ENCODE results near the gene GADD45GIP1.

GADD45GIP1 gene

DNA sequence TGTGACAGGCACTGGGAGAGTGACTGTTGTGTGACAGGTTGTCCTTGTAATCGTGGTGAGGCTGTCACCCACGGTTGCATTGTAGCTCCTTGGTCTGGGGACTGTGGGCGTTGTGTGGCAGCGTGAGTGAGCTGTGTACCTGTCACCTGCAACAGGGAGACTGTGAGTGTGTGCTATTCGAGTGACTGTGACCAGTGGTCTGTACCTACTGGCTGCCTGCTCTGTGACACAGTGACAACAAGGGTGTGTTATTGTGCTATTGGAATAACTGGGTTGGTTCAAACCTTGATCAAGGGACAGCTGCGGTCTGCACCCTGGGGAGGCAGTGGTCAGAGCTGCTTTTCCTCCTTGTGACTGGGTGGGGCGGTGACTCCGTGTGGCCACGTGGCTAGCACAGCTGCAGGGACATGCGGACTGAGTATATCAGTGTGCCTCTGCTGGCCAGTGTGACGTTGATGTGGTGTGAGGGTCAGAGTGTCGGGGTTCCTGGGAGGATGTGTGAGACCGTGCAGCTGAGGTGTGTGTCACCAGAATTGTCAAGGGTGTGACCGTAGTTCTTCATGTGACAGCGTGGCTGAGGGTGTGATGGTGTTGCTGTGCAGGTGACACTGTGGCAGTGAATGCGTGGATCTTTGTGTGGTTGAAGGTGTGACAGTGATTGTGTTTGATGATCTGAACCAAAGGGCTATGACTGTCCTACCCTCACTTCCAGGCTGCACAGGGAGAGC, 28.2 kb upstream of the GADD45GIP1 start:
- H3K27me3 Mint-ChIP-seq (ENCODE audit: low read depth): peaks cover 33% of the 10 kb centered on the region
- TF ChIP-seq, protein P1, sequence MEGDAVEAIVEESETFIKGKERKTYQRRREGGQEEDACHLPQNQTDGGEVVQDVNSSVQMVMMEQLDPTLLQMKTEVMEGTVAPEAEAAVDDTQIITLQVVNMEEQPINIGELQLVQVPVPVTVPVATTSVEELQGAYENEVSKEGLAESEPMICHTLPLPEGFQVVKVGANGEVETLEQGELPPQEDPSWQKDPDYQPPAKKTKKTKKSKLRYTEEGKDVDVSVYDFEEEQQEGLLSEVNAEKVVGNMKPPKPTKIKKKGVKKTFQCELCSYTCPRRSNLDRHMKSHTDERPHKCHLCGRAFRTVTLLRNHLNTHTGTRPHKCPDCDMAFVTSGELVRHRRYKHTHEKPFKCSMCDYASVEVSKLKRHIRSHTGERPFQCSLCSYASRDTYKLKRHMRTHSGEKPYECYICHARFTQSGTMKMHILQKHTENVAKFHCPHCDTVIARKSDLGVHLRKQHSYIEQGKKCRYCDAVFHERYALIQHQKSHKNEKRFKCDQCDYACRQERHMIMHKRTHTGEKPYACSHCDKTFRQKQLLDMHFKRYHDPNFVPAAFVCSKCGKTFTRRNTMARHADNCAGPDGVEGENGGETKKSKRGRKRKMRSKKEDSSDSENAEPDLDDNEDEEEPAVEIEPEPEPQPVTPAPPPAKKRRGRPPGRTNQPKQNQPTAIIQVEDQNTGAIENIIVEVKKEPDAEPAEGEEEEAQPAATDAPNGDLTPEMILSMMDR (IDR thresholded peaks at IDR 0.05; ENCODE audit: unreplicated experiment in 3 of 3): no peak
- H3K4me1 Mint-ChIP-seq: peaks cover 16% of the 10 kb centered on the region
- peak overlapping the region in 2 of 3 experiments; percentile 4 to 17 for H3K4me3 Mint-ChIP-seq
- no peaks in the 10 kb centered on the region for H3K36me3 Mint-ChIP-seq (ENCODE audit: low read depth)
- H3K27ac Mint-ChIP-seq: peak overlapping the region in 2 of 3 experiments; percentile 11 to 27
- no peaks in the 10 kb centered on the region for H3K9me3 Mint-ChIP-seq

DNA sequence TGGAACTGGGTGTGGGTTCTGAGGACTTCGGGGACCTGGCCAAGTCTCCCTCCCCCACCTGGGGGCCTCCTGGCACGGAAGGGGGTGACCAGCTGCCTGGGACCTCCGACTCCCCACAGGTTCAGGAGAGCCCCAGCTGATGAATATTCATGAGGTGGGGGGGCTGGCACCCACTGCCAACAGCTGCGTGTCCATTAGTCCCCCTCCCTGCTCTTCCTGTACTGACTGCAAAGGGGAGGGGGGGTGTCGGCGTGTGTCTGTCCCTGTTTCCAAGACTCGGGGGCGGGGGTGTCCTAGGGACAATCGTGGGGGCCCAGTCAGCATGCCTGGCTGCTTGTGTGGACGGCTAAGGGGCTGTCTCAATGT, 27.6 kb upstream of the GADD45GIP1 start:
- Mint-ChIP-seq H3K36me3 (ENCODE audit: low read depth) (no peaks in the 10 kb centered on the region), H3K4me1 (peaks cover 16% of the 10 kb centered on the region), H3K27me3 (ENCODE audit: low read depth) (peaks cover 38% of the 10 kb centered on the region), H3K27ac (peak overlapping the region in 2 of 3 experiments; percentile 11 to 27), H3K9me3 (no peaks in the 10 kb centered on the region), H3K4me3 (peak overlapping the region in 2 of 3 experiments; percentile 4 to 17)
- TF ChIP-seq, protein P1 (IDR thresholded peaks at IDR 0.05; ENCODE audit: unreplicated experiment in 3 of 3): no peak

DNA sequence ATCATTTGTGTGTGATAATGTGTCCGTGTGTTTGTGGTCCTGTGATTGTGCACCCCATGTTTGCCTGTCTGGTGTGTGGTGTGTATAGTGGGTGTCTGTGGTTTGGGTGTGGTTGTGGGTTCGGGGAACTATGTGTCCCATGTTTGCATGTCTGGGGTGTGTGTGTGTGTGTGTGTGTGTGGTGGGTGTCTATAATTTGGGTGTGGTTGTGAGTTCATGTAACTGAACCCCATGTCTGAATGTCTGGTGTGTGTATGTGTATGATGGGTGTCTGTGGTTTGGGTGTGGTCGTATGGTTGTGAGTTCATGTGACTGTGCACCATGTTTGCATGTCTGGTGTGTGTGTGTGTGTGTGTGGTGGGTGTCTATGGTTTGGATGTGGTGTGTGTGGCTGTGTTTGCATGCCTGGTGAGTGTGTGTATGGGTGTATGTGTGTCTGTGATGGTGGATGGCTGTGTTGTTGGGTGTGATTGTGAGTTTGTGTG, 27.2 kb upstream of the GADD45GIP1 start:
- H3K27ac Mint-ChIP-seq: no peak overlapping the region
- H3K9me3 Mint-ChIP-seq: no peaks in the 10 kb centered on the region
- H3K4me3 Mint-ChIP-seq: no peak overlapping the region
- H3K36me3 Mint-ChIP-seq (ENCODE audit: low read depth): no peaks in the 10 kb centered on the region
- TF ChIP-seq, protein P1 (IDR thresholded peaks at IDR 0.05; ENCODE audit: unreplicated experiment in 3 of 3): no peak
- H3K27me3 Mint-ChIP-seq (ENCODE audit: low read depth): peaks cover 38% of the 10 kb centered on the region
- peaks cover 16% of the 10 kb centered on the region for H3K4me1 Mint-ChIP-seq

DNA sequence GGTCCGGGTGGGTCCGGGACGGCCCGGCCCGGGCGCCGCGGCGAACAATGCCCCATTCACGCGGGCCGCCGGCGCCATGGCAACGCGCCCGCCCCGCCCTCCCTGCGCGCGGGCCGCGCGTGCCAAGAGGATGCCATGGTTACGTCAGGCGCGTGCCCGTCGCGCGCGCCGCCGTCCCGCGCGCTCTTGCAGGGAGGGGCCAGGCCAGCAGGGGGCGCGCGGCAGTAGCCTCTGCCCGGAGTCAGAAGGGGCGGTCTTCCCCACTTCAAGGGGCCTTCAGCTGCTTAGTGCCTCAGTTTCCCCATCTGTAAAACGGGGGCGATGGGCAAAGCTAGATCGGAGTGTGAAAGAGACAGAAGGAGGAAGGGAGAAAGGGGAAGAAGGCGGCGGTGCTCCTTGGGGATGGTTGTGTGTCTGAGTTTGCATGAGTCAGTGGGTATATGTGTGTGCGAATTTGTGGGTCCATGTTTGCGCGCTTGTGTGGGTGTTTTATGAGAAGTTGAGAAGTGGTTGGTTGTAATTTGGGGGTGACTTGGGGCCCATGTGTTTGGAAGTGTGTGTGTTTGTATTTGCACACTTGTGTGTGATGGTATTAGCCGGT, 26.6 kb upstream of the GADD45GIP1 start:
- H3K27ac Mint-ChIP-seq: no peak overlapping the region
- H3K9me3 Mint-ChIP-seq: no peaks in the 10 kb centered on the region
- H3K27me3 Mint-ChIP-seq (ENCODE audit: low read depth): peaks cover 42% of the 10 kb centered on the region
- TF ChIP-seq, protein P1 (IDR thresholded peaks at IDR 0.05; ENCODE audit: unreplicated experiment in 3 of 3): peak; percentile 87 to 93 (median 91)
- H3K36me3 Mint-ChIP-seq (ENCODE audit: low read depth): no peaks in the 10 kb centered on the region
- peaks cover 16% of the 10 kb centered on the region for H3K4me1 Mint-ChIP-seq
- H3K4me3 Mint-ChIP-seq: no peak overlapping the region

DNA sequence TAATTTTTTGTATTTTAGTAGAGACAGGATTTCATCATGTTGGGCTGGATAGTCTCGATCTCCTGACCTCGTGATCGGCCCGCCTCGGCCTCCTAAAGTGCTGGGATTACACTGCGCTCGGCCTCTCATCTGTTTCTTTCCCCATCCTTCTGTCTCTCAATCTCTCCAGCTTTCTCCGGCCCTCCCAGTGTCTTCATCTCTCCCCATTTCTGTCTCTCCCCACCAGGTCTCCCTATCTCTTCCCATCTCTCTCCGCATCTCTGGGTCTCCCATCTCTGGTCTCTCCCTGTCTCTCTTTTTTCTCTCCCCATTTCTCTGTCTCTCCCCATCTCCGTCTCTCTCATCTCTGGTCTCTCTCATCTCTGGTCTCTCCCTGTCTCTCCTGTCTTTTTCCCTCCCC, 26.1 kb upstream of the GADD45GIP1 start:
- H3K9me3 Mint-ChIP-seq: no peaks in the 10 kb centered on the region
- no peak overlapping the region for H3K27ac Mint-ChIP-seq
- TF ChIP-seq, protein P1 (IDR thresholded peaks at IDR 0.05; ENCODE audit: unreplicated experiment in 3 of 3): no peak
- H3K27me3 Mint-ChIP-seq (ENCODE audit: low read depth): peaks cover 45% of the 10 kb centered on the region
- H3K4me3 Mint-ChIP-seq: no peak overlapping the region
- peaks cover 16% of the 10 kb centered on the region for H3K4me1 Mint-ChIP-seq
- no peaks in the 10 kb centered on the region for H3K36me3 Mint-ChIP-seq (ENCODE audit: low read depth)
